Measurements from ENCODE around the gene HEATR1.
"Not testable (repeated sequence)": the region's sequence is repeated elsewhere in the genome, so short reads cannot be mapped to it uniquely, and the experiment has no call there.

GRCh38 chr1:236607597-236607996 lies 3.3 kb upstream of the HEATR1 start:
- TF ChIP-seq CTCF (IDR thresholded peaks at IDR 0.05); EZH2 (IDR thresholded peaks at IDR 0.05; ENCODE audit: borderline replicate concordance, insufficient read depth, low read depth, low read length, poor library complexity, severe bottlenecking): not testable (repeated sequence)

Measured in B cell (primary cell).